Stomach smooth muscle (tissue), 2 donors: ENCODE measurements around the gene FSCN2.
"Not testable (repeated sequence)": the region's sequence is repeated elsewhere in the genome, so short reads cannot be mapped to it uniquely, and the experiment has no call there.

ENCODE experiments used
- H3K27ac ChIP-seq: one replicate; pipeline ENCODE4 v1.7.0; 2013; ENCODE audit warnings: mild to moderate bottlenecking, low read length, inconsistent platforms
- H3K27me3 ChIP-seq, 2 donors: one replicate each; pipeline ENCODE4 v1.7.0; 2013; ENCODE audit warnings: low read length in 2 of 2; ENCODE audit not compliant: insufficient read depth in 2 of 2, control insufficient read depth in 1 of 2
- H3K36me3 ChIP-seq, 2 donors: one replicate each; pipeline ENCODE4 v1.7.0; 2013; ENCODE audit warnings: low read length in 2 of 2; ENCODE audit not compliant: control insufficient read depth in 2 of 2, insufficient read depth in 2 of 2
- H3K4me1 ChIP-seq: one replicate; pipeline ENCODE4 v1.7.0; 2013; ENCODE audit warnings: low read length; ENCODE audit not compliant: control insufficient read depth, insufficient read depth
- H3K4me3 ChIP-seq, 2 donors: one replicate each; pipeline ENCODE4 v1.7.0; 2013; ENCODE audit warnings: low read length in 2 of 2
- H3K9ac ChIP-seq, 2 donors: one replicate each; pipeline ENCODE4 v1.7.0; 2013; ENCODE audit warnings: low read length in 2 of 2, mild to moderate bottlenecking in 1 of 2
- H3K9me3 ChIP-seq, 2 donors: one replicate each; pipeline ENCODE4 v1.7.0; 2013; ENCODE audit warnings: low read length in 2 of 2; ENCODE audit not compliant: control insufficient read depth in 2 of 2
- donor health status: healthy.
- donor health status: Pancreatic carcinoma.

Gene FSCN2

DNA sequence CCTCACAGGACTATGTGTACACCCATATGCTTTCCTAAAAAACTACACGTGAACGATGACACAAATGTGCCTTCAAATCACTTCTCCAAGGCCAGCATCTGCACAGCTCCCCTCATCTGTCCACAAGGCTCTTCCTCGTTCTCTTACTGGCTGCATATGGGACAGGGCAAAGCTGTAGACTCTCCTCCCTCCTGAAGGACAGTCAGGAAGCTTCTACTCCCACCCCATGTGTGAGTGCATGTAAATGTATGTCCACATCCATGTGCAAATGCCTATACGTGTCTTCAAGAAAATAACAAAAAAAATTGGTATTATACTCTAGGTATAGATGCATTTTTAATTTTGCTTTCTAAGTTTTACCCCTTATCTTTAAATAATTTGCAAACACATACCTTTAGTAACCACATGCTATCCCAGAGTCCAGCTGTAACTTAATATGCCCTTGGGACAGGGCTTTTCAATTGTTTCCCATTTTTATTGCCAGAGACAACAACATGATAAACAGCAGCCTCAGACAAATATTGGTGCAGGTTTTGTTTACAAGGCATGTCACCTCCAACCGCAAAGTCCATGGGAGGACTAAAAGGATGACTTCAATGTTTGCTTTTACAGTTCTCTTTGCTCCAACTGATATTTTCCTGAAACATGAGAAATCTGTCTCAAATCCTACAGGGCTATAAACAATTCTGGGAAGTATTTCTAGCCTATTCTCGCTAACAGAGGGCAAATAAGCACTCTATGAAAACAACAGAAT is 55.6 kb downstream of the FSCN2 start:
- Histone ChIP-seq H3K36me3 (peaks cover 43 to 47% of the 10 kb centered on the region in 2 donors), H3K9me3 (no peaks in the 10 kb centered on the region), H3K27ac (no peak overlapping the region)

DNA sequence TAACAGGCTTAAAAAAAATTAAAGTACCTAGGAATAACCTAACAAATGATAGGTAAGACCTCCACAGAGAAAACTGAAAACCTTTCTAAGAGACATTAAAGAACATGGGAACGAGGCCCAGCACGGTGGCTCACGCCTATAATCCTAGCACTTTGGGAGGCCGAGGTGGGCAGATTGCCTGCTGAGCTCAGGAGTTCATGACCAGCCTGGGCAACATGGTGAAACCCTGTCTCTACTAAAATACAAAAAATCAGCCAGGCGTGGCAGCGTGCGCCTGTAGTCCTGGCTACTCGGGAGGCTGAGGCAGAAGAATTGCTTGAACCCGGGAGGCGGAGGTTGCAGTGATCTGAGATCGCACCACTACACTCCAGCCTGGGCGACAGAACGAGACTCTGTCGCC is 56.6 kb downstream of the FSCN2 start:
- not testable (repeated sequence) for H3K9me3 ChIP-seq, H3K9ac ChIP-seq, H3K4me1 ChIP-seq, H3K27ac ChIP-seq, H3K4me3 ChIP-seq, H3K27me3 ChIP-seq
- peaks cover 44 to 48% of the 10 kb centered on the region in 2 donors for H3K36me3 ChIP-seq

More for the DNA sequence above, 55.6 kb downstream of the FSCN2 start:
- no peak overlapping the region for H3K4me3 ChIP-seq
- H3K4me1 ChIP-seq: no peaks in the 10 kb centered on the region
- no peaks in the 10 kb centered on the region for H3K27me3 ChIP-seq
- no peak overlapping the region for H3K9ac ChIP-seq

DNA sequence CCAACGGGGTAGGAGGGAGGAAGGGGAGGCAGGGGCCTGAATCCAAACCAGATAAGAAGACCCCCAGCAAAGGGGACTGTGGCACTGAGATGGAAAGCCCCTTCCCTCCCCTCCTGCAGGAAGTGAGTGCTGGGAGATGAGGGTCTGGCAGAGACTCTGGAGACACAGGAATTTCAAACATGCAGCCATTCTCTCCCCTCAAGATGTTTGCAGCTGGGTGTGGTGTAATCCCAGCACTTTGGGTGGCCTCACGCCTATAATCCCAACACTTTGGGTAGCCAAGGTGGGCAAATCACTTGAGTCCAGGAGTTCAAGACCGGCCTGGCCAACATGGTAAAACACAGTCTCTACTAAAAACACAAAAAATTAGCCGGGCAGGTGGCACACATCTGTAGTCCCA is 57.9 kb downstream of the FSCN2 start:
- Histone ChIP-seq H3K9ac (no peak overlapping the region), H3K27me3 (no peaks in the 10 kb centered on the region), H3K4me1 (no peaks in the 10 kb centered on the region), H3K9me3 (no peaks in the 10 kb centered on the region), H3K4me3 (no peak overlapping the region), H3K36me3 (peaks cover 51 to 54% of the 10 kb centered on the region in 2 donors), H3K27ac (no peak overlapping the region)
